Hindlimb muscle (tissue), 1 donor: ENCODE measurements around the gene PES1. TPM values are rescaled to one million over a fixed set of nuclear protein-coding genes. Genes with fewer than 3 reads are reported as not detected.
"Not testable (repeated sequence)": the region's sequence is repeated elsewhere in the genome, so short reads cannot be mapped to it uniquely, and the experiment has no call there.

Experiments
- DNase-seq: peaks from one replicate; pipeline ENCODE4 v3.0.0-alpha.2; 2013
- polyA plus RNA-seq: library from polyadenylated mRNA; unstranded; fragments of 120-200 nt; gene quantifications from one replicate; pipeline ENCODE4 v1.2.1, GENCODE V29; 2013; ENCODE audit not compliant: insufficient read length

The PES1 gene
- polyA plus RNA-seq, 1 donor: 51.6 TPM

DNA sequence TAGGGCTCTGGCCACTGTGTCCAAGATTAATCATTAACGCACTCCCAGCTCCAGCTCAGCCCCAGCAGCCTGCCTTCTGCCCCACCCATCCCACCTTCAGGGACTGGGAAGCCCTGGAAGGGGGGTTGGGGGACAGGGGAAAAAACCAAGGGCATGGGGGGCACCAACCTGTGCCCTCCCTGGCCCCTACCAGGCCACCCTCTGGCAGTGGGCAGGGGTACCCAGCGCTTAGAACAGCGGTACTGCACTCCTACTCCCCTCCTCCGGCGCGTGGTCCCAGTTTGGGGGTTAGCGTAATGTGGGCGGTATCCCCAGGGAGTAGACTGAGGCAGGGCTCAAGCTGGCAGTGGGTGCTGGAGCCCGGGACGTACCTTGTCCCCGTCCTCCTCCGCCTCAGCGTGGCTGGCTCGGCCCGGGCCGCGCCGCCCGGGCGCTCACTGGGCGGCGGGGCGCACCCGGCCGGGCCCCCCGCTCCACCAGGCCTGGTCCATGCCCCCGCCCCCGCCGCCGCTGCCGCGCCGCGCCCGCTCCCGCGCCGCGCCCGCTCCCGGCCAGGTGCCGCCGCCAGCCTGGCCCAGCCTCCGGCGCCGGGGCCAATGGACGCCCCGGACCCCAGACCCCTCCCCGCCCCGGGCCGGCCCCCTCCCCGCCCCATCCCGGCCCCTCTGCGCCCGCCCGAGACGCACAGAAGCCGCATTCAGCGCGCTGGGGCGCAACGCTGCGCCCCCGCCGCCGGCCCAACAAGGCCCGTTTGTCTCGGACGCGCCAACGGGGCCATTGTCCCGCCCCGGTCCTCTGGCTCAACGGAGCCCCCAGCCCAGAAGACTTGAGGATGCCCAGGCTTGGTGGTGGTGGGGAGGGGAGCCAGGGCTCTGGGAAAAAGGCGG is 17.4 kb downstream of the PES1 start, which contains the start of gene GAL3ST1:
Gene GAL3ST1, minus strand, starts transcription at position 571 of the 887 bp plus-strand sequence. CDS start 17,273 bp downstream, outside the sequence.
- DNase-seq: no peak

DNA sequence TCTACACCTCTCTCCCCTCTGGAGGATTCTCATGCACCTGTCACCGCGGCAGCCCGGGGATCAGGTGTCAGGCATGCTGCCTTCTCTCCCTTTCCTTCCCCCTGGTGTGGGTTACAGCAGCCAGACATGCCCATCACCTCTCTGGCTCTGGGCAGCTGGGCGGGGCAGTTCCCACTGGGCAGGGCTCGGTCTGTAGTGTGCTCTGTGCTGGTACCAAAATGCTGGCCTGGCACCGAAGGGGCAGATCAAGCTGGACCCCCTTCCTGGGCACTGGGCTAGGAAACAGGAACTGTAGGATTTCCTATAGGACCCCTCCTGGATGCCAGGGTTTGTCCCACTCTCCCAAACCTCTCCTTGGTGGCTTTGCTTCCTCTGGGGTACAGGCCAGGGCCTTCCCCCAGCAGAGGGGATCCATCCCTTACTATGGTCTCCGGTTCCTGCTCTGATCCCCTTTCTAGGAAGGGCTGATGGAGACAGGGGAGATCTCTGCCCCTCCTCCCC is 18.1 kb downstream of the PES1 start:
- no peak for DNase-seq

DNA sequence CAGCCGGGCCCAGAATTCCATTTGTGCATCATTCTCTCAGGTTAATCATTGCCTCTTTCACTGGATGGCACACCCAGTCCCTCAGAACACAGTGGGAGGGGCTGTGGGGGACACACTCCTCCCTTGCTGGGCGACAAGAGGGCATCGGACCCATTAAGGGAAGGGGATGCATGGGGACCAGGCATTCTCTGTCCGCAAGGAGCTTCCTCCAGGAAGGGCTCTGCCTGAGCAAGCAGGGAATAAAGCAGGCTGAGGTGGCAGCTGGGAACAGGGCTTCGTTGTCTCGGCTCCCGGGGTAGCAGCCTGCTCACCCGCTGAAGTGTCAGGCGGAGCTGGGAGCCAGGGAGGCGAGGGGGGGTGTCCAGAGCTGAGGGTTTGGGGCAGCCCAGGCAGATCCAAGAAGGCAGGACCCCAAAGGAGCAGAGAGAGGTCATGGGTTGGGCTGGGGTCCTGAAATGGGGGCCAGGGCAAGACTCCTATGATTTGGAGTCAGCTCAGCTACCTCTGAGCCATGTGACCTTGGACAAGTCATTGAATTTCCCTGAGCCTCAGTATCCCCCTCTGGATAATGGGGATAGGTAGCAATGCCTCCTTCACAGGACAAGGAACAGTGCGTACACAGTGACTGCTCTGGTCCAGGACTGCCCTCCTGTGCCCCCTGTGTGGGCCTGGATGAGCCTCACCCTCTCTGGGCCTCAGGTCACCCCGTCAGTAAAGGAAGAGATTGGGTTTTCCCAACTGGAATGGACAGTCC is 18.7 kb downstream of the PES1 start:
- no peak for DNase-seq

DNA sequence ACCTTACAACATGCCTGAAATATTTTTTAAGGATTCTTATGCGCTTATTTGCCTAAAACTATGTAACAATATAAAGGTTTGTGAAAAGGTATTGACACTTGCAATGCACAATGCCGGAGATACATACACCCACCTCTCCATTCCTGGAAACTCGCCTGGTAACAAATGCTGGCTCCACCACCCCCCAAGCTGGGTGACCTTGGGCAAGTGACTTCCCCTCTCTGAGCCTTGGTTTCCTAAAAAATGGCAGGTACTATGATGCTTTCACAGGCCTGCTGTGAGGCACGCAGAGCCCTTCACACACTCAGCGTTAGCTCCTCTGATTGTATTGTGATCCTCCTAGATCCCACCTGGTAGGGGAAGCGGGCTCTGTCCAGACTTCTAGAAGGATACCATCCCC is 19.5 kb downstream of the PES1 start:
- no peak for DNase-seq

DNA sequence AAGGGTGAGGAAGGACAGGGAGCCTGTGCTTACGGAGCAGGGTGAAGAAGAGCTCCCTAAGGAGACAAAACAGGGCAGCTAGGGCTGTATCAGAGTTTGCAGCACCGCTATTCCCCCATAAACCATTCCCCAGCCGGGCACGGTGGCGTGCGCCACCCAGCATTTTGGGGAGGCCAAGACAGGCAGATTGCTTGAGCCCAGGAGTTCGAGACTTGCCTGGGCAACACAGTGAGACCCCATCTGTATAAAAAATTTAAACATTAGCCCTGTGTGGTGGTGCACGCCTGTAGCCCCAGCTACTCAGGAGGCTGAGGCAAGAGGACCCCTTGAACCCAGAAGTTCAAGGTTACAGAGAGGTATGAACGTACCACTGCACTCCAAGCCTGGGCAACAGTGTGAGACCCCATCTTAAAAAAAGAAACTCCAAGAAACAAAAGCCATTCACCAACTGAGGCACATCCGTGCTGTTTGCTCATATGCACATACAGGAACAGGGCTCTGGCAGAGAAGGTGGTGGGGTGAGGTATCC is 22.0 kb downstream of the PES1 start:
- DNase-seq: no peak

DNA sequence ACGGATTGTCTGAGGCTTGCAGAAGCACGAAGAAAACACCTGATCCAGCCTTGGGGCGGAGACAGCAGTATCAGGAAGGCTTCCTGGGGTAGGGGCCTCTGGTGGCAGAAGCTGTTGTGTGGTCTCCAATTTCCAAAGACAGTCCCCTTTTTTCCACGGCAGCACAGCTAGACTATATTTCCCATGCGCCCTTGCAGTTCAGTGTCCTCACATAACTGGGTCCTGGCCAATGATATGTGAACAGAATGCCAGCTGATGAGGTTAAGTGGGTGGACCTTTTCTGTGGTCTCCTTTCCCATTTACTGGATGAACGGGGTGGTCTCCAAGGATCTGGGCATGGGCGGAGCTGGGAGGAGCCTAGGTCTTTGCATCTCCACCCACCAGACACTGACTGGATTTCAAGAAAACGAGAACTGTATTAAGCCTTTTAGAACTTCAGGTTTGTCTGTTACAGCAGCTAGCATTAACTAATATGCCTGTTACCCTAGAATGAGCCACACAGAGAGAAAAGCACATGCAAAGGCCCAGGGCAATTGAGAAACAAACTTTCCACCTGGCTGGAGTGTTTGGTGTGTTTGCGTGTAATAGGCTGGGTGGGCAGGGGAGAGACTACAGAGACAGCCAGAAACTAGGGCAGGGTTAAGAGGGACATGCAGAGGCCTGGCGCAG is 23.4 kb downstream of the PES1 start:
- no peak for DNase-seq

DNA sequence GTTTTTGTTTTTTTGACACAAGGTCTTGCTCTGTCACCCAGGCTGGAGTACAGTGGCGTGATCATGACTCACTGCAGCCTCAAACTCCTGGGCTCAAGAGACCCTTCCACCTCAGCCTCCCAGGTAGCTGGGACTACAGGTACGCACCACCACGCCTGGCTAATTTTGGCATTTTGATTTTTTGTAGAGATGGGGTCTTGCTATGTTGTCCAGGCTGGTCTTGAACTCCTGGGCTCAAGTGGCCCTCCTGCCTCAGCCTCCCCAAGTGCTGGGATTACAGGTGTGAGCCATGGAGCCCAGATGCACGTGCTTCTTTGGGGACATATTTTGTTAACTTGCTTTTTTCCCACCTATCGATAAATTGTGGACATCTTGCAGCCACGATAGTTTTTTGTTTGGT is 24.4 kb downstream of the PES1 start:
- DNase-seq: not testable (repeated sequence)

DNA sequence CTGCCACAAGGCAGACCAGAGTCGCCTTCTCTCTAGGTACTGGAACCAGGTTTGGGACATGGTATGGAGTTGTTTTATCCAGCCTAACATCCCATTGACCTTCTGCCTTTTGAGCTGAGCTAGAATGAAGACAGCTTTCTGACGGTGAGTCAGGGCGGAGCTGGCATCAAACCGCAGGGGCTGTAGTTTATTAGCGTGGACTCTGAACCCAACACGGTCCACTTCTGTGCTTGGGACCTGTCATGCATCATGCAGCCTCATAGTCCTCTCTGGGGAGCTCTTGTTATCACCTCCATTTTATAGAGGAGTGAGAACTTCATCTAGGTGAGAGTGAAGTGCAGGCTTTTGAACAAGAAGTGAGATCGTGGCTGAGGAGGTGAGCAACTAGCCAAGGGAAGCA is 25.6 kb downstream of the PES1 start:
- DNase-seq: no peak

DNA sequence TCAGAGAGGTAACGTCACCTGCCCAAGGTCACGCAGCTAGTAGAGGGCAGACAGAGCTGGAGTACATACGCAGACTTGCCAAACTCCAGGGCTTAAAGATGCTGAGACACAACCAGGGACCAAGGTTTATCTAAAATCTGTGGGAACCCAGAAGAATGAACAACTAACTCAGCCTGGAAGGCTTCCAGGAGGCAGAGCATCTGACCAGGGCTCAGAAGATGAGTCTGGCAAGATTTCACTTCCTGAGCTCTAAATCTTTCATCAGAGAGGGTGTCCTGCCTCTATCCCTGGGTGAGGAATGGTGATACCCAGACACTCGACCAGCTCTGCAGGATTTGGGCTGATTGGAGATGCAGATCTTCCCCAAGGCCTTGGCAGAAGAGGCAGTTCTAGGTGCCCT is 26.4 kb downstream of the PES1 start:
- DNase-seq: no peak

DNA sequence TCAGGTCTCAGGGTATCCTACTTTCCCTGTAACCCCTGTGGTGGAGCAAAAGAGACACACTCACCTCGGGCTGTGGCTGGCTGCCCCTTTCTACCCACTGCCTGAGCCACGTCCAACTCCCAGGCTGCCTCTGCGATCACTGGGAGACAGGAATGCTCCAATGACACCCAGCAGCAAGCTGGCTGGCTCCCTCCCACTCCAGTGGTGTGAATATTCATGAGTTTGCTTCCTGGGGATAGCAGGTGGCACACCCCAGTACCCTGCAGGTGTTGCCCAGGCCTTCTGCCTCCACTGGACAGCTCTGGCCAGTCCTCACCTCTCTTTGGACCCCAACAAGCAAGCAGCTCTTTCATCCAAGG is 27.0 kb downstream of the PES1 start:
- DNase-seq: no peak

DNA sequence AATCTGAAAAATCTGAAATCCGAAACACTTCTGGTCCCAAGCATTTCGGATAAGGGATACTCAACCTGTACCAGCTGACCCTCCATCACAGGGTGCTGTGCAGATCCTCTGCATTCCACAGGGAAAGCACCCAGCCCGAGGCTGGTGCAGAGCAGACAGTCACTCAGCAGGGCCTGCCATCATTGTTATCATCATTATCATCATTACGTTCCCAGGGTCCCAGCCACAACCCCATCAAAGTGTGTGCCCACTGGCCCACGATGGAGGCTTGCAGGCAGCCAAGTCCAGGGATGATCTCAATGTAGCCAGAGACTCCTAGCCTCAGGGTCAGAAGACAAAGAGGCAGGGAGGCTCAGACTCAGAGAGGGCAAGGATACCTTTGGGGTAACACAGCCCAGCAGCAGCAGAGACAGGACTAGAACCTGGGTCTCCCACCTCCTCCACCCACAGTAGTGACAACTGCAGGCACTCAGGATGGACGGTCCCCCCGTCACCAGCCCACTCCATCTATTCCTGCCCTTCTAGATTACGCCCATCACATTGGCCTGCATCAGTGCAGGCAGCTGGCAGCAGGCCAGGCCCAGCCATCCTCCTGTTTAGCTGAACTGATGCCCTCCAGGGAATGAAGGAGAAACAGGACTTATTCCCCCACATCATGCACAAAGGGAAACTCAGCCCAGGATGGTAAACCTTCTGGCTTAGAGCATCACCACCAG is 27.5 kb downstream of the PES1 start:
- no peak for DNase-seq

DNA sequence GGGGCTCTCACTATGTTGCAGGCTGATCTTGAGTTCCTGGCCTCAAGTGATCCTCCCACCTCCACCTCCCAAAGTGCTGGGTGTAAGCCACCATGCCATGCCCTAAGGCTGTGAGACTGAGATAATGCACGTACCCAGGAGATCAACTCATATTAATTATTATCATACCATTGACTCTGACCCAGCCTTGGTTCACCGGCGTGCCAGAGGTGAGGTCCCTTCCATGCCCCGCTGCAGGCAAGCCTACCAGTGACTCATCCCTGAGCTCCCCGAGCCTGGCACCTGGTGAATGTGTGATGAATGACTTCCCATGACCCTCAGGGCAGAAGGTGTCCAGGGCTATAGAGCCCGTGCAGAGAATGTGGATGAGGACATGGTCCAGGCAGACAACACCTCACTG is 29.3 kb downstream of the PES1 start:
- no peak for DNase-seq

DNA sequence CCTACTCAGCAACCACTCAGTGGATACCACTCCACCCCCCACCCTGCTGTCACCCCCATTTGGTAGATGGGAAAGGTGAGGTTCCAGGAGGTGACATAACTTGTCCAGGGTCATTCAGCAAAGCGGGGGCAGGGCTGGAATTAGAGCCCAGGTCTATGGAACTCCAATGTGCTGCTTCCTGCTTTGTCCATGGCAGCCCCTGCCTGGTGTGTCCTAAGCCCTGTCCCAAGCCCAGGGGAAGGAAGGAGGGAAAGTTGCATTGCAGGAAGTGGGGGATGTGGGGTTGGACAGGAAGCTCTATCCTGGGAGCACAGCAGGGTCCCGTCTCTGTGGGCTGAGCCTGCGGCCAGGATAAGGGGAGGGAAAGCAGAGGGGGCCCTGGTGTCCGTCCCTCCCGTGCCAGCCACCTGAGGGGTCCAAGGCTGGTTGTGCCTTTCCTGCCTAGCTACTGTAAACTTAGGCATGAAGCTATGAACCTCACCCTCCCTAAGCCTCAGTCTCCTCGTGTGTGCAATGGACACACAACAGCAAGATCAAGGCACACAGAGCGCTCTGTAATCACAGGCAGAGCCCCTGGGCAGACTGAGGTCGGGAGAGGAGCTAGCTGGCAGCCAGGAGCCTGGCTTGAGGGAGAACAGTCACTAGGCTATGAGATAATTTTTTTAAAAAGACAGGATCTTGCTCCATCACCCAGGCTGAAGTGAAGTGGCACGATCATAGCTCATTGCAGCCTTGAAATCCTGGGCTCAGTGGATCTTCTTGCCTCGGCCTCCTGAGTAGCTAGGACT is 30.1 kb downstream of the PES1 start:
- DNase-seq: no peak

DNA sequence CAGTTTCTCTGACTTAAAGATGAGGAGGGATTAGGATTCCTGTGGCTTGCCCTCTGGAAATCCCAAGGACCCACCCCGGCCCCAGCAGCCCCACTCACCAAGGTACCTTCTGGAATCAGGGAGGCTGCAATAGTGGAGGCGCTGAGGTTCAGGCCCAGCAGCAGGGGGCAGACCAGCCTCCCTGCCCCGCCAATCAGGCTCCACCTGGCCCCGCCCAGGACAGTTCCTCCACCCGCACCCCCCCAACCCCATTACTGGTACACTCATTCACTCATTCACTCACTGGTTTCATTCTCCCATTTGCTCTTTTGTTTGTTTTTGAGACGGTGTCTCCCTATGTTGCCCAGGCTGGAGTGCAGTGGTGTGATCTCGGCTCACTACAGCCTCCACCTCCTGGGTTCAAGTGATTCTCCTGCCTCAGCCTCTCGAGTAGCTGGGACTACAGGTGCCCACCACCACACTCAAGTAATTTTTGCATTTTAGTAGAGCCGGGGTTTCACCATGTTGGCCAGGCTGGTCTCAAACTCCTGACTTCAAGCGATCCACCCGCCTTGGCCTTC is 31.0 kb downstream of the PES1 start:
- DNase-seq: not testable (repeated sequence)

DNA sequence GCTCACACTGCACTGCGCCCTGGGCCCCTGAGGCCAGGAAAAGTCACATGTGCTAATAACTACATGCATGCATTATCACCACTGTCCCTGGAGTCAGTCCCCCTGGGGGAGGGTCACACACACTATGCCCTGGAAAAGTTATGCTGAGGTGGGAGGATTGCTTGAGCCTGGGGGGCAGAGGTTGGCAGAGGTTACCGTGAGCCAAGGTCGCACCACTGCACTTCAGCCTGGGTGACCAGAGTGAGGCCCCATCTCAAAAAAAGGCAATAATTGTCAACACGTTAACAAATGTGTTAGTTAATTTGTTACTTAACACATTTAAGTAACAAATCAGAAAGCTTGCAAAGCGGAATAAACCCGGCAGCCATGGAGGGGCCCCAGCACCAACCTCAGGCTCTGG is 31.8 kb downstream of the PES1 start:
- no peak for DNase-seq

DNA sequence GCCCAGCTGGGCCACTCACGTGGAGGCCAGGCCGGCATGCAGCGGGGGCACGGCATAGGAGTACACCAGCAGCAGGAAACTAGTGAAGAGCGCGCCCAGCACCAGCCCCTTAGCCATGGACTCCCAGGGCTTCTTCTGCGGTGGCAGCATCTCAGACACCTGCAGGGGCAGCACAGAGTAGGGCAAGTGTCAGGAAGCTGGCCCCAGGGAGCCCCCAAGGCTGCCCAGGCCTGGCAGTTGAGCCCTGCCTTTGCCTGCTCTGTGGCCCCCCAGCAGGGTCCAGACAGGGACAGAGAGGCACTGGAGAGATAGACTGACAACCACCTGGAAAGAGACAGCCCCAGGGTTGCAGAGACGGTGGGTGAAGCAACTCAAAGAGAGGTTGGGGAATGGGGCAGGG is 34.5 kb downstream of the PES1 start:
- DNase-seq: no peak

DNA sequence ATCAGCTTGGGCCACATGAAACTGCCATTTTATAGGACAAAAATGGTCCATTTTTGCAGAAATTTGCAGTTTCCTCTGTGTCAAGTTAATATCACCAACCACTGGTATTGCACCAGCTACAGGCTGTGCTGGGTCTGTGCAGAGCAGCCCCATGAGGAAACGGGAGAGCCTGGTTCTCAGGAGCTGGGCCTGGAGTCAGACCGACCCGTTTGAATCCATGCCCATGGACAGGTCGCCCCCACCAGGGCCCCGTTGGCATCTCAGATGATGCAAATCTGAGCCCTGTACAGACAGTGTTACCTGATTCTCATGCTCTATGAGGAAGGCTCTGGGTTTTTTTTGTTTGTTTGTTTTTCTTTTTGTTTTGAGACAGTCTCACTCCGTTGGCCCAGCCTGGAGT is 35.3 kb downstream of the PES1 start:
- DNase-seq: no peak

DNA sequence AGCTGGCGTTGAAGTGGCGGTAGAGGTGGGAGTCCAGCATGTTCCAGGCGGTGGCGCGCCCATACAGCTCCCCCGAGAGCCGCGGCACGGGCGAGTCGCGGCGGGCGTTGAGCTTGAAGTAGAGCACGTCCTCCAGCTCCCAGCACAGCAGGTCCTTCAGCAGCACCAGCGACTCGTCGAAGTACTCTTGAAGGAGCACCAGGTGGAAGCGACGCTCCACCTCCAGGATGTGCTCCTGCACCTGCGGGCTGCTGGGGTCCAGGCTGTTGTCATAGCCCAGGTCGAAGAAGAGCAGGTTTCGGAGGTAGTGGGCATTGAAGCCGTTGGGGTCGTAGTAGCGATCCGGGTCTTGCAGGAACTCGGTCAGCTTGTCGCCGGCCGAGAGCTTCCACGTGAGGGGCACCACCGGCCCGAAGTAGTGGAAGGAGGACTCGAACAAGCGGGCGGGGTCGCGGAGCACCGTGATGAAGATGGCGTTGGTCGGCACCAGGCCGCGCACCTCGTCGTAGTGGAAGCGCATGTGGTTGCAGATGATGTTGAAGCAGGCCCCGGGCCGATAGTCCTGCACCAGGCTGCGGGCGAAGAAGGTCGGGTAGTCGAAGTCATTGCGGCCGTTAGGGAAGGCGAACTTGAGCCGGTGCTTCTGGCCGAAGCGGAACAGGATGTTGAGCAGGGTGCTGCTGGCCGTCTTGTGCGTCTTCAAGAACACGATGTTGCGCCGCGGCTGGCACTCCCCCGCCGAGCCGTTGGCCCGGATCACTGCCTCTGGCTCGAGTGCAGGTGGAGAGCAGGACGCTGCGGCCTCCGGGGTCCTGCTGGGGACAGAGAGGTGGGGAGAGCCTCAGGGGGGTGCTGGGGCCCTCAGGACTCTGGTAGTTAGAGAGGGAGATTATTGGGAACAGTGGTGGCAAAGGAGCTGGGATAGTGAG is 36.2 kb downstream of the PES1 start:
- no peak for DNase-seq

DNA sequence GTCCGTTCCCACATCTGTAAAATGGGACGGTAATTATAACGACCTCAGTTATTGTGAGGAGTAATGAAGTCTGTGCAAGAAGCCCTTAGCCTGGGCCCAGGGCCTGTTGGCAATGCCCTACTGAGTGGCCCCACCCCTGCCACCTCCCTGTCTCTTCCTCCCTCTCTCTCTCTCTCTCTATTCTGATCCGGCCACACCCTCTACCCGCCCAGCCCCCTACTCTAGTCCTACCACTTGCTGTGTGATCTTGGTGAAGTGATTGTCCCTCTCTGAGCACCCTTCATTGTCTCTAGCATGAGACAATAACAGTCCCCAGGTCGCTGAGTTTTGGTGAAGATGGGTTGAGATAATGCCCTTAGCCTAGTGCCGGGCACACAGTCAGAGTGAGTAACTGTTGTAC is 37.7 kb downstream of the PES1 start:
- DNase-seq: no peak

DNA sequence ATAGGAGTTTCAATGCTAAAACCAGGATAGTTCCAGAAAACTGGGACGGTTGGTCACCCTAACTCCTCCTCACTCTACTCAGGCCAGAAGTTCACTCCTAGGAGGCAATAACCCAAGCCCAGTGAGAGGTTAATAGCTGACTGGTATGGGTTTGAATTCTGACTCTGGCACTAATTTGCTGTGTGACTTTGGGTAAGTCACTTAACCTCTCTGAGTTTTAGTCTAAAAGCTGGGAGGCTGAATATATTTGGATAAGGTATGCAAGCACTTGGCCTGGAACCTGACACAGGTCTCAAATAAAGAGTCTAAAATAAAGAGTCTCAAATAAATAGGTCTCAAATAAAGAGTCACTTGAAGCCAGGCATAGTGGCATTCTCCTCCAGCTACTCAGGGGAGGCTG is 39.0 kb downstream of the PES1 start:
- DNase-seq: no peak
